ENCODE results near the gene TRANK1.

DNA sequence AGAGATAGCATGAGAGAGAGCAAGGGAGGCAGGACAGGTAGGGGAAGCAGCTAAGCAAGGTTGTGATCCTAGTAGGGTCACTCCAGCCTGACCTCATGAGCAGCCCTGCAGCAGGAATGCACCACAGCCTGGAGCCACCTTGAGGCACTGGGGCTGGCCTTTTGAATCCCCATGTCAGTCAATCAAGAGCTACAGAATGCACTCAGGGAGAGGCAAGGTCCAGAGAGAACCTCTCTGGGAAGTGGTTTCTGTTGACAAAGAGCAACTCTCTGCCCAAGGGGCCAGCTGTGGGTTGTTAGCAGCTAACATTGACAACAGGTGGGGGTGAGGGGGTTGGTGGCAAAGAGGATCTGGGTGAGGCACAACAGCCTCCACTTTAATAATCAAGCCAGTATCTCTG lies 54.6 kb downstream of the TRANK1 start:
- no peak for TF ChIP-seq POLR2A (IDR thresholded peaks at IDR 0.05)
- TF ChIP-seq, protein P1, sequence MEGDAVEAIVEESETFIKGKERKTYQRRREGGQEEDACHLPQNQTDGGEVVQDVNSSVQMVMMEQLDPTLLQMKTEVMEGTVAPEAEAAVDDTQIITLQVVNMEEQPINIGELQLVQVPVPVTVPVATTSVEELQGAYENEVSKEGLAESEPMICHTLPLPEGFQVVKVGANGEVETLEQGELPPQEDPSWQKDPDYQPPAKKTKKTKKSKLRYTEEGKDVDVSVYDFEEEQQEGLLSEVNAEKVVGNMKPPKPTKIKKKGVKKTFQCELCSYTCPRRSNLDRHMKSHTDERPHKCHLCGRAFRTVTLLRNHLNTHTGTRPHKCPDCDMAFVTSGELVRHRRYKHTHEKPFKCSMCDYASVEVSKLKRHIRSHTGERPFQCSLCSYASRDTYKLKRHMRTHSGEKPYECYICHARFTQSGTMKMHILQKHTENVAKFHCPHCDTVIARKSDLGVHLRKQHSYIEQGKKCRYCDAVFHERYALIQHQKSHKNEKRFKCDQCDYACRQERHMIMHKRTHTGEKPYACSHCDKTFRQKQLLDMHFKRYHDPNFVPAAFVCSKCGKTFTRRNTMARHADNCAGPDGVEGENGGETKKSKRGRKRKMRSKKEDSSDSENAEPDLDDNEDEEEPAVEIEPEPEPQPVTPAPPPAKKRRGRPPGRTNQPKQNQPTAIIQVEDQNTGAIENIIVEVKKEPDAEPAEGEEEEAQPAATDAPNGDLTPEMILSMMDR (IDR thresholded peaks at IDR 0.05) = no peak

All from gastroesophageal sphincter (tissue), 3 donors.